ENCODE data around the gene VPS29. TPM values are rescaled to one million over a fixed set of nuclear protein-coding genes. Genes with fewer than 3 reads are reported as not detected.
"Not testable (repeated sequence)": the region's sequence is repeated elsewhere in the genome, so short reads cannot be mapped to it uniquely, and the experiment has no call there.

The VPS29 gene
- polyA plus RNA-seq, 4 donors: 159 to 252 (median 170) TPM

DNA sequence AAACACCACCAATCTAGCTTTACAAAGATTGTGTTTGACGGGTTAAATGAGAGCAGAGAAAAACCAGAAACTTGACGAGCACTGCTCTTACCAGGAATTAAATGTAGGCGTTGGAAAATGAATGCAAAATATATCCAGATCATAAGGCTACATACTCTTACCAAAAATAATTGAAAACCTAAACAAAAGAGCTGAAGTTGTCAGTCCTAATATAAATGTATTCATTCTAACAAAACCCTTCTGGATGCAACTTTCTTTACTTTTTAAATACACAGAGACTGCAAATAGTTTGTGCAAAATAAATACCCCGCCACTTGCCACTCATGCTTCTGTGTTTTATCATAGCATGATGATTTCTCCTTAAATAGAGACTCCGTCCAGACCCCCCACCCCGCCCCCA lies 32.9 kb upstream of the VPS29 start:
- FAIRE-seq (no peak), DNase-seq (no peak)
- WGBS, 3 donors: 64 to 90% (median 89%) methylated on average over 6 of the region's 6 CpGs
- Histone ChIP-seq H3K27ac (ENCODE audit: low read depth in 1 of 3, low read length in 2 of 3) (no peak overlapping the region), H3K9me3 (ENCODE audit: control insufficient read depth in 2 of 2, insufficient read depth in 1 of 2, low read depth in 1 of 2, low read length in 1 of 2) (no peaks in the 10 kb centered on the region), H3K4me1 (ENCODE audit: control insufficient read depth in 3 of 3, insufficient read depth in 2 of 3, low read depth in 1 of 3, low read length in 2 of 3) (peaks cover 0 to 17% (median 9%) of the 10 kb centered on the region in 3 donors), H3K36me3 (ENCODE audit: control insufficient read depth in 3 of 3, insufficient read depth in 2 of 3, low read depth in 1 of 3, low read length in 3 of 3) (peaks cover 3 to 20% (median 5%) of the 10 kb centered on the region in 3 donors), H3K4me3 (ENCODE audit: low read depth in 1 of 3, low read length in 3 of 3) (no peak overlapping the region), H3K27me3 (ENCODE audit: control insufficient read depth in 3 of 3, insufficient read depth in 3 of 3, low read length in 3 of 3) (no peaks in the 10 kb centered on the region)

DNA sequence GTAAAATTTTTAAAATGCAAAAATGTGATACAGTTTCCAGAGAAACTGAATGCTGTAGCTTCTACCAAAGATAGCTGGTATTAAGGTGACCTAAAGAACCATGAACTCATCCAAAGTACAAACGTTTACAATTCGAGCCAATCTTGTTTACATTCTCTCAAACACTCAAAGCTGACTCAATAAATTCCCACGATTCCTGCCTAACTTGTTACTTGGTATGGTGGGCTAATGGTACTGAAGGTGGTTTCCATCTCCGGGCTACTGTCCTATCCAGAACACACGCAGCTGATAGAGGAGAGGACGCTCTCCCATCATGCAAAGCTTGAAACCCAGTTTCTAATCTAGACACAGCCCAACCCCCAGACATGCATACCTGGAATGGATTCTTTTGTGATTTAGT lies 31.7 kb upstream of the VPS29 start:
- H3K36me3 ChIP-seq (ENCODE audit: control insufficient read depth in 3 of 3, insufficient read depth in 2 of 3, low read depth in 1 of 3, low read length in 3 of 3): peaks cover 5 to 21% (median 6%) of the 10 kb centered on the region in 3 donors
- no peak overlapping the region for H3K27ac ChIP-seq (ENCODE audit: low read depth in 1 of 3, low read length in 2 of 3)
- no peaks in the 10 kb centered on the region for H3K9me3 ChIP-seq (ENCODE audit: control insufficient read depth in 2 of 2, insufficient read depth in 1 of 2, low read depth in 1 of 2, low read length in 1 of 2)
- H3K4me1 ChIP-seq (ENCODE audit: control insufficient read depth in 3 of 3, insufficient read depth in 2 of 3, low read depth in 1 of 3, low read length in 2 of 3): peaks cover 0 to 17% (median 9%) of the 10 kb centered on the region in 3 donors
- no peak for FAIRE-seq
- H3K4me3 ChIP-seq (ENCODE audit: low read depth in 1 of 3, low read length in 3 of 3): no peak overlapping the region
- H3K27me3 ChIP-seq (ENCODE audit: control insufficient read depth in 3 of 3, insufficient read depth in 3 of 3, low read length in 3 of 3): no peaks in the 10 kb centered on the region
- peak in 1 of 2 donors; percentile 64 for DNase-seq
- WGBS, 3 donors: 39 to 46% (median 44%) methylated on average over 6 of the region's 6 CpGs

DNA sequence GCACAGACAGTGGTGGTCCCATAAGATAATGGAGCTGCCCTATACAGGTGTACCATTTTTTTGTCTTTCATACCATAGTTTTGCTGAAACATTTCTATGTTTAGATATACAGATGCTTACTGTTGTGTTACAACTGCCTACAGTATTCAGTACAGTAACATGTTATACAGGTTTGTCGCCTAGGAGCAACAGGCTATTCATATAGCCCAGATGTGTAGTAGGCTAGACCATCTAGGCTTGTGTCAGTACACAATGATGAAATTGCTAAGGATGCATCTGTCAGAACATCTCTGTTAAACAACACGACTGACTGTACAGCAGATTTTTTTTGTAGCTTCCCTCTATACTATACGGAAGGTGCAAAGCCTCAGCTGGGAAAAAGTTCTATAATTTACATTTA lies 30.7 kb upstream of the VPS29 start:
- Histone ChIP-seq H3K36me3 (ENCODE audit: control insufficient read depth in 3 of 3, insufficient read depth in 2 of 3, low read depth in 1 of 3, low read length in 3 of 3) (peaks cover 5 to 17% (median 6%) of the 10 kb centered on the region in 3 donors), H3K4me1 (ENCODE audit: control insufficient read depth in 3 of 3, insufficient read depth in 2 of 3, low read depth in 1 of 3, low read length in 2 of 3) (peaks cover 0 to 17% (median 9%) of the 10 kb centered on the region in 3 donors), H3K9me3 (ENCODE audit: control insufficient read depth in 2 of 2, insufficient read depth in 1 of 2, low read depth in 1 of 2, low read length in 1 of 2) (no peaks in the 10 kb centered on the region), H3K4me3 (ENCODE audit: low read depth in 1 of 3, low read length in 3 of 3) (no peak overlapping the region), H3K27me3 (ENCODE audit: control insufficient read depth in 3 of 3, insufficient read depth in 3 of 3, low read length in 3 of 3) (no peaks in the 10 kb centered on the region), H3K27ac (ENCODE audit: low read depth in 1 of 3, low read length in 2 of 3) (no peak overlapping the region)
- DNase-seq (no peak), FAIRE-seq (no peak)
- WGBS, 3 donors: 77 to 82% (median 80%) methylated on average over 3 of the region's 3 CpGs

DNA sequence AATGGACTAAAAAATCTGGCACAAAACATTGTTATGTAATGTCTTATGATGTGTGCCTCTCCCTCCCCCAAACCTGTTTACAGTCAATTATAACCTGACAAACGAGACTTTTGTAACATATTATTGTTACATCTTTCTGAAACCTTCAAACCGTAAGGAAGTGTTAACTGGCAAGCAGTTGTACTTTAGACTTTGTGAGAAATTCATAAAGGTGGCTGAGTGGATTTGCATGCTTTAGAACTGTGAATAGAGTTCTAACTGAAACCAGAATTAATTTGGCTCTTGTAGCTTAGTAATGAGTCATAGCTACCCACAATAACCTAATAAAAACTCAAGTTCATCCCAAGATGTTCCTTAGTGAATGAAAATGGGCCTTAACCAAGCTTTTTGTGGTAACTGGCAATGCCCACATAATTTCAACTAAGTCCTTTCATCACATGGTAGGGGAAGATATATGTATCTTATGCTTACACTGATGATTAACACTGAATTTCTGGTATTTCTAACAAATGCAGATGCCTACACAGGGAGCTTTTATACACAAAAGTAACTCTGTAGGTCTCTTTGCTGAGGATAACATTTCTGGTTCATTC lies 29.9 kb upstream of the VPS29 start:
- peaks cover 0 to 17% (median 9%) of the 10 kb centered on the region in 3 donors for H3K4me1 ChIP-seq (ENCODE audit: control insufficient read depth in 3 of 3, insufficient read depth in 2 of 3, low read depth in 1 of 3, low read length in 2 of 3)
- H3K27me3 ChIP-seq (ENCODE audit: control insufficient read depth in 3 of 3, insufficient read depth in 3 of 3, low read length in 3 of 3): no peaks in the 10 kb centered on the region
- peak overlapping the region in 2 of 3 donors; percentile 43 to 63 for H3K27ac ChIP-seq (ENCODE audit: low read depth in 1 of 3, low read length in 2 of 3)
- no peak overlapping the region for H3K4me3 ChIP-seq (ENCODE audit: low read depth in 1 of 3, low read length in 3 of 3)
- DNase-seq: peak; percentile 48 to 61
- no peaks in the 10 kb centered on the region for H3K9me3 ChIP-seq (ENCODE audit: control insufficient read depth in 2 of 2, insufficient read depth in 1 of 2, low read depth in 1 of 2, low read length in 1 of 2)
- peaks cover 4 to 14% (median 6%) of the 10 kb centered on the region in 3 donors for H3K36me3 ChIP-seq (ENCODE audit: control insufficient read depth in 3 of 3, insufficient read depth in 2 of 3, low read depth in 1 of 3, low read length in 3 of 3)
- 13 to 39% (median 15%) methylated on average over 2 of the region's 2 CpGs for WGBS, 3 donors
- no peak for FAIRE-seq

DNA sequence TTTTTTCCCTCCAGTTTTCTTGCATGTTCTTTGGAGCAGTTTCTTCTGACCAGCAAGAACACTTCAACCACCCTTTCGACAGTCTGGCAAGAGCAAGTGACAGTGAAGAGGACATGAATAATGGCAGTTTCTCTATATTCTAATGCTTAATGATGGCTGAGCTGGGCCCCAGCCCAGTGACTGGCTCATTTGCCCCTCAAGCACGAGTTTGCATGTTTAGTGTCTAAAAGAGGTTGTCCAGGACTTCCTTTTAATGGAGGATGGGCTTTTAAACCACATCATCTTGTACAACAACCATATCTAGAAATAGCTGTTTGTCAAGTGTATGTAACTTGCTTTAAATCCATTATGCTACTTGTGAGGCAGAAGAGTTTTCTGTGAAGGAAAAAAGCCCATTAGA lies 28.6 kb upstream of the VPS29 start:
- Histone ChIP-seq H3K27ac (ENCODE audit: low read depth in 1 of 3, low read length in 2 of 3) (no peak overlapping the region), H3K36me3 (ENCODE audit: control insufficient read depth in 3 of 3, insufficient read depth in 2 of 3, low read depth in 1 of 3, low read length in 3 of 3) (peaks cover 0 to 9% (median 6%) of the 10 kb centered on the region in 3 donors), H3K27me3 (ENCODE audit: control insufficient read depth in 3 of 3, insufficient read depth in 3 of 3, low read length in 3 of 3) (no peaks in the 10 kb centered on the region), H3K4me3 (ENCODE audit: low read depth in 1 of 3, low read length in 3 of 3) (no peak overlapping the region), H3K4me1 (ENCODE audit: control insufficient read depth in 3 of 3, insufficient read depth in 2 of 3, low read depth in 1 of 3, low read length in 2 of 3) (peaks cover 0 to 17% (median 9%) of the 10 kb centered on the region in 3 donors), H3K9me3 (ENCODE audit: control insufficient read depth in 2 of 2, insufficient read depth in 1 of 2, low read depth in 1 of 2, low read length in 1 of 2) (no peaks in the 10 kb centered on the region)
- no peak for DNase-seq
- no peak for FAIRE-seq
- 66 to 80% (median 68%) methylated on average over 2 of the region's 2 CpGs for WGBS, 3 donors

DNA sequence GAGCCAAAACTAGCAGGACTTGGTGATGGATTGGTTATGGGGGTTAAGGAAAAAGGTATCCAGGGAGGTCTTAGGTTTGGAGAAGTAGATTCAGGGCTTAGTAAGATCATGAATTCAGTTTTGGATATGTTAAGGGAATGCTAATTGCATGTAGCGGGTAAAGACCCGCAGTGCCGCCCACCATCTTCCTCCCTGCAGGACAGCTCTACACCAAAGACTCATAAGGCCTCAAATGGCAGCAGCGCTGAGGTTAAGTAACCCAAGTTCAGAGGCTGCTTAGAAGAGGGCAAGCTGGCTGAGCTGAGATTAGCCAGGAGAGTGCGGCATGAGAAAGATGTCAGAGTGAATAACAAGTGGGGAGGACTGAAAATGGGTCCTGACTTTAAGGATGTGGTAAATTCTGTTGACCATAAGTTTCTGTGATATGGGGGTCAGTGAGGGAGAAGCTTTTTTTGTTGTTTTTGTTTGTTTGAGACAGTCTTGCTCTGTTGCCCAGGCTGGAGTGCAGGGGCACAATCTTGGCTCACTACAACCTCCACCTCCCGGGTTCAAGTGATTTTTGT lies 26.4 kb upstream of the VPS29 start:
- H3K27ac ChIP-seq (ENCODE audit: low read depth in 1 of 3, low read length in 2 of 3): no peak overlapping the region
- peaks cover 0 to 9% (median 6%) of the 10 kb centered on the region in 3 donors for H3K36me3 ChIP-seq (ENCODE audit: control insufficient read depth in 3 of 3, insufficient read depth in 2 of 3, low read depth in 1 of 3, low read length in 3 of 3)
- H3K4me1 ChIP-seq (ENCODE audit: control insufficient read depth in 3 of 3, insufficient read depth in 2 of 3, low read depth in 1 of 3, low read length in 2 of 3): peaks cover 0 to 13% (median 6%) of the 10 kb centered on the region in 3 donors
- DNase-seq (no peak), FAIRE-seq (no peak)
- no peak overlapping the region for H3K4me3 ChIP-seq (ENCODE audit: low read depth in 1 of 3, low read length in 3 of 3)
- WGBS, 3 donors: 92 to 96% (median 96%) methylated on average over 6 of the region's 6 CpGs
- H3K9me3 ChIP-seq (ENCODE audit: control insufficient read depth in 2 of 2, insufficient read depth in 1 of 2, low read depth in 1 of 2, low read length in 1 of 2): no peaks in the 10 kb centered on the region
- no peaks in the 10 kb centered on the region for H3K27me3 ChIP-seq (ENCODE audit: control insufficient read depth in 3 of 3, insufficient read depth in 3 of 3, low read length in 3 of 3)

DNA sequence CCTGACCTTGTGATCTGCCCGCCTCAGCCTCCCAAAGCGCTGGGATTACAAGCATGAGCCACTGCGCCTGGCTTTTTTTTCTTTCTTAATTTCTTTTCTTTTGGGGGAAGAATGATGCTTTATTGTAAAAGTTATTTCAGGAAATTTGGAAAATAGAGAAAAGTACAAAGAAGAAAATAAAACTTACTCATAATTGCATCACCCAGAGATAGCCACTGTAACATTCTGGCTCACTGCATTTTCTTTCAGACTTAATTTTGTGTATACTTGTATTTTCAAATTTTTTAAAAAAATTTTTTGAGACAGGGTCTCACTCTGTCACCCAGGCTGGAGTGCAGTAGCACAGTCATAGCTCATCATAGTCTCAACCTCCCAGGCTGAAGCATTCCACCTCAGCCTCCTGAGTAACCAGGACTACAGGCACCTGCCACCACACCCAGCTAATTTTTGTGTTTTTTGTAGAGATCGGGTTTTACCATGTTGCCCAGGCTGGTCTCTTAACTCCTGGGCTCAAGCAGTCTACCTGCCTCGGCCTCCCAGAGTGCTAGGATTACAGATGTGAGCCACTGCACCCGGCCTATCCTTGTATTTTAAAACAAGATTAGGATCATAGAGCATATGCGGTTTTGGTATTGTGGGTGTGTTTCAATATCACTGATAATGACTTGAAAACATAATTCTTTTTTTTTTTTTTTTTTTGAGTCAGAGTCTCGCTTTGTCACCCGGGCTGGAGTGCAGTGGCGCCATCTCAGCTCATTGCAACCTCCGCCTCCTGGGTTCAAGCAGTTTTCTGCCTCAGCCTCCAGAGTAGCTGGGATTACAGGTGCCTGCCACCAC lies 19.2 kb upstream of the VPS29 start:
- FAIRE-seq; H3K4me3 ChIP-seq (ENCODE audit: low read depth in 1 of 3, low read length in 3 of 3); H3K27me3 ChIP-seq (ENCODE audit: control insufficient read depth in 3 of 3, insufficient read depth in 3 of 3, low read length in 3 of 3); DNase-seq; H3K36me3 ChIP-seq (ENCODE audit: control insufficient read depth in 3 of 3, insufficient read depth in 2 of 3, low read depth in 1 of 3, low read length in 3 of 3); H3K27ac ChIP-seq (ENCODE audit: low read depth in 1 of 3, low read length in 2 of 3); H3K4me1 ChIP-seq (ENCODE audit: control insufficient read depth in 3 of 3, insufficient read depth in 2 of 3, low read depth in 1 of 3, low read length in 2 of 3); H3K9me3 ChIP-seq (ENCODE audit: control insufficient read depth in 2 of 2, insufficient read depth in 1 of 2, low read depth in 1 of 2, low read length in 1 of 2): not testable (repeated sequence)
- WGBS, 3 donors: 74 to 87% (median 80%) methylated on average over 11 of the region's 11 CpGs

DNA sequence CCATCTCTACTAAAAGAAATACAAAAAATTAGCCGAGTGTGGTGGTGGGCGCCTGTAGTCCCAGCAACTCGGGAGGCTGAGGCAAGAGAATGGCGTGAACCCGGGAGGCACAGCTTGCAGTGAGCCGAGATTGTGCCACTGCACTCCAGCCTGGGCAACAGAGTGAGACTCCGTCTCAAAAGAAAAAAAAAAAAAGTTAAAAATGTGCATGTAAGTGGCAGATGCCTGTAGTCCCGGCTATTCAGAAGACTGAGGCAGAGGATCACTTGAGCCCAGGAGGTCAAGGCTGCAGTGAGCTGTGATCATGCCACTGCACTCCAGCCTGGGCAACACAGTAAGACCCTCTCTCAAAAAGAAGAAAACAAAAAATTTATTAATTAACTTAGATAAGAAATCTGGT lies 16.1 kb upstream of the VPS29 start:
- not testable (repeated sequence) for H3K27ac ChIP-seq (ENCODE audit: low read depth in 1 of 3, low read length in 2 of 3); DNase-seq; H3K4me3 ChIP-seq (ENCODE audit: low read depth in 1 of 3, low read length in 3 of 3); H3K27me3 ChIP-seq (ENCODE audit: control insufficient read depth in 3 of 3, insufficient read depth in 3 of 3, low read length in 3 of 3); FAIRE-seq; H3K4me1 ChIP-seq (ENCODE audit: control insufficient read depth in 3 of 3, insufficient read depth in 2 of 3, low read depth in 1 of 3, low read length in 2 of 3); H3K36me3 ChIP-seq (ENCODE audit: control insufficient read depth in 3 of 3, insufficient read depth in 2 of 3, low read depth in 1 of 3, low read length in 3 of 3); H3K9me3 ChIP-seq (ENCODE audit: control insufficient read depth in 2 of 2, insufficient read depth in 1 of 2, low read depth in 1 of 2, low read length in 1 of 2)
- 92 to 97% (median 95%) methylated on average over 8 of the region's 8 CpGs for WGBS, 3 donors
